DOHH2 (cell line): ENCODE data around the gene LUZP1.

Experiments
- CTCF ChIP-seq: fragments of 200-600 bp; sonication (generic); IDR thresholded peaks from one replicate; pipeline ENCODE4 v1.5.1; 2014; ENCODE audit warnings: antibody characterized with exemption, mild to moderate bottlenecking, low read depth, low read length; ENCODE audit not compliant: poor library complexity, severe bottlenecking
- EZH2phosphoT487 ChIP-seq: fragments of 200-600 bp; sonication (generic); IDR thresholded peaks from 2 replicates; pipeline ENCODE4 v1.6.1; 2017; ENCODE audit warnings: borderline replicate concordance, mild to moderate bottlenecking, antibody characterized with exemption, low read length, moderate library complexity, mixed read lengths

- no peak for TF ChIP-seq CTCF
- no peak for TF ChIP-seq EZH2phosphoT487
Observed at GRCh38 chr1:23037081-23037740, 131.4 kb downstream of the LUZP1 start.
